ENCODE measurements around the gene DPF3.

GRCh38 chr14:72582582-72582981 lies 311.3 kb downstream of the DPF3 start:
- TF ChIP-seq CTCF (IDR thresholded peaks at IDR 0.05; ENCODE audit: low read length) (no peak), EZH2 (optimal IDR thresholded peaks at IDR 0.05; ENCODE audit: low read depth, low read length) (no peak), EZH2phosphoT487 (IDR thresholded peaks at IDR 0.05; ENCODE audit: low read length) (no peak)
